Fibroblast of the aortic adventitia (primary cell): ENCODE measurements around the gene TEAD1. TPM values are rescaled to one million over a fixed set of nuclear protein-coding genes. Genes with fewer than 3 reads are reported as not detected.

Experiments used
- DNase-seq: peaks from one replicate; pipeline ENCODE4 v3.0.0-alpha.2; 2010; ENCODE audit warnings: low read depth
- H3K4me3 ChIP-seq: 2 replicates; pipeline ENCODE4 v1.5.1; 2011; ENCODE audit warnings: low read depth, mild to moderate bottlenecking, control low read depth, low read length, moderate library complexity
- CTCF ChIP-seq: IDR thresholded peaks from 2 replicates; pipeline ENCODE4 v1.5.1; 2011; ENCODE audit warnings: mild to moderate bottlenecking, low read length, control low read depth, inconsistent platforms; ENCODE audit not compliant: insufficient read depth
- total RNA-seq: library from RNA; depleted of rRNA; stranded (reverse); fragments of >200 nt; gene quantifications from 2 replicates; pipeline ENCODE4 v1.2.3, GENCODE V29; 2012; ENCODE audit warnings: low replicate concordance

TEAD1 gene
- total RNA-seq, 1 donor, result 117 TPM

GRCh38 chr11:12793065-12793464 lies 118.8 kb downstream of the TEAD1 start:
- no peak overlapping the region for H3K4me3 ChIP-seq
- no peak for TF ChIP-seq CTCF
- no peak for DNase-seq

- no peak for TF ChIP-seq CTCF
- no peak for DNase-seq
- H3K4me3 ChIP-seq, result no peak overlapping the region
These were observed 119.3 kb downstream of the TEAD1 start for GRCh38 chr11:12793506-12793905.

GRCh38 chr11:12794576-12795230 lies 120.5 kb downstream of the TEAD1 start:
- no peak for DNase-seq
- no peak overlapping the region for H3K4me3 ChIP-seq
- no peak for TF ChIP-seq CTCF

- no peak for TF ChIP-seq CTCF
These were observed 123.8 kb downstream of the TEAD1 start for GRCh38 chr11:12797996-12798395.

GRCh38 chr11:12798609-12799011 lies 124.4 kb downstream of the TEAD1 start:
- TF ChIP-seq CTCF, result no peak
- no peak for DNase-seq
- no peak overlapping the region for H3K4me3 ChIP-seq

More at GRCh38 chr11:12797996-12798395, 123.8 kb downstream of the TEAD1 start:
- no peak for DNase-seq
- no peak overlapping the region for H3K4me3 ChIP-seq

- no peak overlapping the region for H3K4me3 ChIP-seq
- no peak for TF ChIP-seq CTCF
- DNase-seq, result no peak
These were observed 125.2 kb downstream of the TEAD1 start for GRCh38 chr11:12799334-12799835.
